H1 (cell line): ENCODE data around the gene LDLRAD4. TPM values are rescaled to one million over a fixed set of nuclear protein-coding genes. Genes with fewer than 3 reads are reported as not detected.

ENCODE experiments used
- CTCF ChIA-PET: fragments of 300-600 bp; sonication (Branson Sonifier 250); formaldehyde crosslinking; loops from one replicate; lab custom pipeline; 2021; ENCODE audit not compliant: partially characterized antibody; lab: Charles Lee
- POLR2A ChIA-PET: fragments of 300-600 bp; sonication (Branson Sonifier 250); formaldehyde crosslinking; loops from one replicate; lab custom pipeline; 2021; ENCODE audit warnings: inconsistent platforms; ENCODE audit not compliant: partially characterized antibody; lab: Charles Lee
- DNase-seq, 2 experiments: peaks; one replicate each; pipeline versions ENCODE4 v3.0.0 to v3.0.0-alpha.2; 2010 to 2022; ENCODE audit warnings: low spot score in 2 of 2, low read depth in 1 of 2, mixed read lengths in 1 of 2
- FAIRE-seq: peaks from 2 replicates; lab custom pipeline; 2011; peaks lifted over from hg19 to GRCh38; lab: Jason Lieb, UNC
- H2AFZ ChIP-seq: 2 replicates; pipeline ENCODE4 v1.8.1; 2012; ENCODE audit warnings: low read length, inconsistent platforms
- H2AK5ac ChIP-seq: 2 replicates; pipeline ENCODE4 v1.6.1; 2013; ENCODE audit warnings: low read depth, low read length
- H2BK120ac ChIP-seq: replicated peaks from 2 replicates; pipeline ENCODE3; 2013; ENCODE audit warnings: low read depth, low read length, inconsistent platforms
- H2BK12ac ChIP-seq: 2 replicates; pipeline ENCODE4 v1.6.1; 2013; ENCODE audit warnings: low read depth, low read length
- H2BK15ac ChIP-seq: 2 replicates; pipeline ENCODE4 v1.6.1; 2013; ENCODE audit warnings: low read length
- H2BK20ac ChIP-seq: 2 replicates; pipeline ENCODE4 v1.6.1; 2013; ENCODE audit warnings: low read length
- H2BK5ac ChIP-seq: 2 replicates; pipeline ENCODE4 v1.6.1; 2013; ENCODE audit warnings: low read depth, low read length
- H3K14ac ChIP-seq: 2 replicates; pipeline ENCODE4 v1.6.1; 2013; ENCODE audit warnings: inconsistent platforms; ENCODE audit not compliant: insufficient read length
- H3K18ac ChIP-seq: 2 replicates; pipeline ENCODE4 v1.6.1; 2013; ENCODE audit warnings: low read length; ENCODE audit errors: extremely low read depth
- H3K23ac ChIP-seq: 2 replicates; pipeline ENCODE4 v1.6.1; 2013; ENCODE audit warnings: inconsistent platforms; ENCODE audit not compliant: insufficient read length
- H3K23me2 ChIP-seq: 2 replicates; pipeline ENCODE4 v1.6.1; 2013; ENCODE audit warnings: low read depth, low read length
- H3K27ac ChIP-seq: 2 replicates; pipeline ENCODE4 v1.6.1; 2011; ENCODE audit warnings: low read depth, low read length, inconsistent platforms
- H3K27me3 ChIP-seq, 4 experiments: replicated peaks in 1 of 4; 1 replicate in 1 of 4; 2 replicates in 3 of 4; pipeline versions ENCODE4 v1.6.1 to v1.8.1; 2011 to 2013; ENCODE audit warnings: low read length in 3 of 4, mild to moderate bottlenecking in 3 of 4, inconsistent platforms in 2 of 4, mixed read lengths in 2 of 4, moderate library complexity in 1 of 4; ENCODE audit not compliant: control insufficient read depth in 3 of 4, insufficient read depth in 3 of 4; ENCODE audit errors: extremely low read depth in 1 of 4
- H3K36me3 ChIP-seq, 4 experiments: 2 replicates each; pipeline versions ENCODE4 v1.6.1 to v1.8.1; 2011 to 2013; ENCODE audit warnings: mild to moderate bottlenecking in 4 of 4, low read length in 3 of 4, moderate library complexity in 2 of 4, control low read depth in 1 of 4, inconsistent platforms in 1 of 4; ENCODE audit not compliant: insufficient read depth in 4 of 4, control insufficient read depth in 2 of 4
- H3K4ac ChIP-seq: replicated peaks from 2 replicates; pipeline ENCODE3; 2013; ENCODE audit warnings: low read length, low read depth, mixed read lengths, inconsistent platforms; ENCODE audit not compliant: insufficient read length
- H3K4me1 ChIP-seq, 4 experiments: replicated peaks in 1 of 4; 1 replicate in 1 of 4; 2 replicates in 3 of 4; pipeline versions ENCODE4 v1.6.1 to v1.8.1; 2011 to 2013; ENCODE audit warnings: low read length in 3 of 4, inconsistent platforms in 2 of 4, mixed read lengths in 1 of 4; ENCODE audit not compliant: insufficient read depth in 4 of 4, control insufficient read depth in 3 of 4
- H3K4me2 ChIP-seq, 2 experiments: 2 replicates each; pipeline versions ENCODE4 v1.6.1 to v1.8.1; 2011 to 2013; ENCODE audit warnings: low read depth in 2 of 2, low read length in 2 of 2, control low read depth in 1 of 2, inconsistent platforms in 1 of 2, mild to moderate bottlenecking in 1 of 2; ENCODE audit not compliant: insufficient read depth in 1 of 2
- H3K4me3 ChIP-seq, 4 experiments: fragments of 200-600, 300-600 bp in 1 of 4; sonication (generic), shearing (Covaris generic), sonication (Bioruptor Twin) in 1 of 4; 2 replicates each; pipeline versions ENCODE4 v1.5.1 to v1.8.1; 2011 to 2016; ENCODE audit warnings: low read length in 4 of 4, low read depth in 3 of 4, control low read depth in 2 of 4, inconsistent platforms in 2 of 4, mild to moderate bottlenecking in 2 of 4, mixed read lengths in 1 of 4, moderate library complexity in 1 of 4; ENCODE audit not compliant: insufficient read depth in 2 of 4; ENCODE audit errors: extremely low read depth in 1 of 4
- H3K56ac ChIP-seq: replicated peaks from 2 replicates; pipeline ENCODE3; 2013; ENCODE audit warnings: low read depth, mild to moderate bottlenecking, mixed read lengths, low read length, inconsistent platforms; ENCODE audit not compliant: insufficient read length
- H3K79me1 ChIP-seq: 2 replicates; pipeline ENCODE4 v1.6.1; 2013; ENCODE audit warnings: low read depth, low read length, control low read depth
- H3K79me2 ChIP-seq, 2 experiments: 2 replicates each; pipeline versions ENCODE4 v1.6.1 to v1.8.1; 2012 to 2013; ENCODE audit warnings: low read length in 2 of 2, mild to moderate bottlenecking in 2 of 2, inconsistent platforms in 1 of 2; ENCODE audit not compliant: insufficient read depth in 2 of 2, control insufficient read depth in 1 of 2
- H3K9ac ChIP-seq, 4 experiments: replicated peaks in 1 of 4; 1 replicate in 1 of 4; 2 replicates in 3 of 4; pipeline versions ENCODE4 v1.6.1 to v1.8.1; 2011 to 2013; ENCODE audit warnings: low read depth in 3 of 4, low read length in 3 of 4, control low read depth in 2 of 4, mild to moderate bottlenecking in 2 of 4, moderate library complexity in 2 of 4, inconsistent platforms in 1 of 4; ENCODE audit errors: extremely low read depth in 1 of 4
- H3K9me3 ChIP-seq, 2 experiments: 2 replicates each; pipeline versions ENCODE4 v1.6.1 to v1.8.1; 2012 to 2013; ENCODE audit warnings: mild to moderate bottlenecking in 2 of 2, moderate library complexity in 2 of 2, control low read depth in 1 of 2, inconsistent platforms in 1 of 2, low read depth in 1 of 2, low read length in 1 of 2, mixed read lengths in 1 of 2; ENCODE audit not compliant: insufficient read depth in 2 of 2
- H4K20me1 ChIP-seq, 2 experiments: replicated peaks in 1 of 2; 2 replicates each; pipeline versions ENCODE3 to v1.8.1; 2011 to 2013; ENCODE audit warnings: inconsistent platforms in 2 of 2, low read length in 2 of 2, mild to moderate bottlenecking in 1 of 2; ENCODE audit not compliant: insufficient read depth in 2 of 2, control insufficient read depth in 1 of 2
- H4K5ac ChIP-seq: 2 replicates; pipeline ENCODE4 v1.6.1; 2013; ENCODE audit warnings: low read length, low read depth, mixed read lengths, inconsistent platforms; ENCODE audit not compliant: insufficient read length
- H4K8ac ChIP-seq: 2 replicates; pipeline ENCODE4 v1.8.0; 2013; ENCODE audit warnings: mild to moderate bottlenecking, moderate library complexity, low read length, inconsistent platforms; ENCODE audit not compliant: insufficient read depth; ENCODE audit errors: extremely low read depth
- H4K91ac ChIP-seq: replicated peaks from 2 replicates; pipeline ENCODE3; 2013; ENCODE audit warnings: low read length, mixed read lengths, inconsistent platforms; ENCODE audit not compliant: insufficient read length
- CHD1 ChIP-seq: IDR thresholded peaks from 2 replicates; pipeline ENCODE4 v1.6.1; 2012; ENCODE audit warnings: low read depth, low read length, improper control_type of control experiment
- EP300 ChIP-seq, 2 experiments: IDR thresholded peaks; 1 replicate in 1 of 2; 2 replicates in 1 of 2; pipeline ENCODE4 v1.6.1; 2011 to 2012; ENCODE audit warnings: low read depth in 2 of 2, low read length in 2 of 2, mild to moderate bottlenecking in 2 of 2, borderline replicate concordance in 1 of 2, inconsistent platforms in 1 of 2, moderate library complexity in 1 of 2
- EZH2 ChIP-seq: fragments of 200-600 bp; sonication (generic); IDR thresholded peaks from 2 replicates; pipeline ENCODE4 v1.7.1; 2012; ENCODE audit warnings: low read depth, mild to moderate bottlenecking, moderate library complexity, low read length, inconsistent platforms; ENCODE audit not compliant: severe bottlenecking
- KDM4A ChIP-seq: IDR thresholded peaks from one replicate; pipeline ENCODE4 v1.7.1; 2012; ENCODE audit warnings: low read depth, mild to moderate bottlenecking, moderate library complexity, low read length, inconsistent platforms; ENCODE audit not compliant: severe bottlenecking
- PHF8 ChIP-seq: fragments of 200-600 bp; sonication (generic); conservative IDR thresholded peaks from 2 replicates; pipeline ENCODE4 v1.7.1; 2012; ENCODE audit warnings: low read depth, mild to moderate bottlenecking, inconsistent platforms, low read length, moderate library complexity
- SP1 ChIP-seq: IDR thresholded peaks from 2 replicates; pipeline ENCODE4 v1.6.1; 2011; ENCODE audit warnings: low read depth, low read length
- TAF1 ChIP-seq: IDR thresholded peaks from 2 replicates; pipeline ENCODE4 v1.6.1; 2011; ENCODE audit warnings: mild to moderate bottlenecking, low read depth, low read length
- ZNF274 ChIP-seq: IDR thresholded peaks from 2 replicates; pipeline ENCODE4 v1.7.0; 2012; ENCODE audit warnings: low read length, borderline replicate concordance; ENCODE audit errors: extremely low read depth
- WGBS, 2 experiments: shearing (Covaris generic) in 1 of 2; methylation state at CpG; one replicate each; pipeline versions ENCODE4 v1.1.6 to v1.1.7; 2013 to 2015; ENCODE audit warnings: low lambda C conversion rate in 2 of 2, mixed read lengths in 2 of 2, inconsistent platforms in 1 of 2, low coverage in 1 of 2, missing lambda C conversion rate in 1 of 2; ENCODE audit not compliant: insufficient replicate concordance in 2 of 2, insufficient coverage in 1 of 2, insufficient read length in 1 of 2; ENCODE audit errors: extremely low coverage in 1 of 2, missing lambda C conversion rate in 1 of 2; 5-methylcytosine and 5-hydroxymethylcytosine counted together
- polyA plus RNA-seq, 7 experiments: library from polyadenylated mRNA; depleted of rRNA in 3 of 7; stranded (reverse) in 5 of 7; unstranded in 2 of 7; fragments of >200 nt in 5 of 7; fragments of 200-250 nt in 2 of 7; gene quantifications; 1 replicate in 5 of 7; 2 replicates in 1 of 7; 4 replicates in 1 of 7; pipeline versions ENCODE4 v1.2.1 to v1.2.3, GENCODE V29; 2011 to 2013; ENCODE audit warnings: missing spikeins in 2 of 7, mixed read lengths in 2 of 7
- total RNA-seq: library from RNA; stranded (reverse); fragmentation: NEBNext Ultra II Directional; extraction: Animal tissue kit (Norgen Biotek cat#: 25700); gene quantifications from 2 replicates; pipeline ENCODE4 v1.2.1, GENCODE V29; 2021

LDLRAD4 gene
- total and polyA plus RNA-seq, 2 of the 8 experiments (the other 6 are each of a cell fraction or from before 2014, with no cell fraction given): 0.77 to 1.4 TPM

DNA sequence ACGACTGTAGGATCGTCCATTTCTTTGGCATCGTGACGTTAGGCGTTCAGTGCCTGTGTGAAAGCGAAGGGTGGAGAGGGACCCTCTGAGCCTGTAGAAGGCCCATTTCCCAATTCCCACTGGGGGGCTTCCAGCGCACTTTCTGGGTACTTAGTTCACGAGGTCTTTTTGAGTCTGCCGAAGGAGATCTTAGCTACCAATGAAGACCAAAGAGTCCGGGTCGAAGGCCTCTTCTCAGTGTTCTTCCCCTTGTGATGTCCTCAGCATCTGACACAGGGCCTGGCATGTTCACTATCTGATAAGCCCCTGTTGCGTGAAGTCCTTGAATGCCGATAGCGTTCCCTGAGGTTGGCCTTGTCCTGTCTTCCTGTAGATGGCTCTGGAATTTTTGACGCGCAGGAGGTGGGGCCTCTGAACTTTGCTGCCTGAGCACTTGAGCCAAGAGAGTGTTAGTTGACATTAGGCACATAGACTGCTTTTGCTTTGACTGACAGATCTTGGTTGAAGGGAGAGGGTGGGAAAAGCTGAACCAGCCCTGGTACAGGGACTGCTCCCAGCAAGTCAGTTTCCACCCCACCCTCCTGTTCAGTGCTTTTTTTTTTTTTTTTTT is 52.8 kb downstream of the LDLRAD4 start:
- Histone ChIP-seq H2AK5ac (no peak overlapping the region), H3K23me2 (no peaks in the 10 kb centered on the region), H3K4me1 (peaks cover 0 to 9% (median under 1%) of the 10 kb centered on the region in 4 experiments; a peak in 3 of 7 replicates), H2BK120ac (no peak overlapping the region), H2BK15ac (no peak overlapping the region), H2AFZ (no peak overlapping the region), H3K9ac (no peak overlapping the region), H3K36me3 (no peaks in the 10 kb centered on the region), H3K79me2 (no peaks in the 10 kb centered on the region), H2BK12ac (no peak overlapping the region), H2BK20ac (no peak overlapping the region), H3K27ac (no peak overlapping the region), H3K23ac (no peak overlapping the region), H3K4me2 (no peak overlapping the region), H3K14ac (no peak overlapping the region), H4K20me1 (no peaks in the 10 kb centered on the region), H3K27me3 (peaks cover 0 to 5% (median 0%) of the 10 kb centered on the region in 4 experiments; a peak in 3 of 7 replicates), H3K4ac (no peak overlapping the region)
- DNase-seq (no peak), FAIRE-seq (no peak)
- ChIA-PET CTCF (interaction anchor here (0.6 to 1.2 kb wide), 3 partner anchors 10 to 260 kb away, joined by 4 read pairs; no protein-coding TSS in a partner anchor), POLR2A (no interaction called here)
- 91% methylated on average over 16 of the region's 16 CpGs; no CpG with 5 or more reads in 1 of the 2 experiments for WGBS, 2 experiments
- no peak for TF ChIP-seq SP1
- TF ChIP-seq CHD1: no peak
- no peak for TF ChIP-seq PHF8
- no peak for TF ChIP-seq EP300 (IDR thresholded peaks at IDR 0.05; ENCODE audit: borderline replicate concordance in 1 of 2, low read depth in 2 of 2, low read length in 2 of 2)
- TF ChIP-seq EZH2: no peak
- TF ChIP-seq ZNF274: no peak
- TF ChIP-seq KDM4A: no peak
- no peak for TF ChIP-seq TAF1
- TF ChIP-seq, all 59 proteins: peak for 0
- Histone ChIP-seq H4K5ac (no peak overlapping the region), H3K4me3 (no peak overlapping the region), H3K9me3 (no peaks in the 10 kb centered on the region), H3K56ac (no peak overlapping the region), H2BK5ac (no peak overlapping the region), H4K91ac (no peak overlapping the region), H4K8ac (no peak overlapping the region), H3K79me1 (no peaks in the 10 kb centered on the region), H3K18ac (no peak overlapping the region)
